CD4-positive, alpha-beta T cell treated with Interleukin-1 beta for 1 hour (primary cell): ENCODE measurements around the gene PPRC1.

ENCODE experiments used
- DNase-seq, 2 donors: peaks; one replicate each; pipeline ENCODE4 v3.0.0-alpha.2; 2020 to 2022

PPRC1 gene

DNA sequence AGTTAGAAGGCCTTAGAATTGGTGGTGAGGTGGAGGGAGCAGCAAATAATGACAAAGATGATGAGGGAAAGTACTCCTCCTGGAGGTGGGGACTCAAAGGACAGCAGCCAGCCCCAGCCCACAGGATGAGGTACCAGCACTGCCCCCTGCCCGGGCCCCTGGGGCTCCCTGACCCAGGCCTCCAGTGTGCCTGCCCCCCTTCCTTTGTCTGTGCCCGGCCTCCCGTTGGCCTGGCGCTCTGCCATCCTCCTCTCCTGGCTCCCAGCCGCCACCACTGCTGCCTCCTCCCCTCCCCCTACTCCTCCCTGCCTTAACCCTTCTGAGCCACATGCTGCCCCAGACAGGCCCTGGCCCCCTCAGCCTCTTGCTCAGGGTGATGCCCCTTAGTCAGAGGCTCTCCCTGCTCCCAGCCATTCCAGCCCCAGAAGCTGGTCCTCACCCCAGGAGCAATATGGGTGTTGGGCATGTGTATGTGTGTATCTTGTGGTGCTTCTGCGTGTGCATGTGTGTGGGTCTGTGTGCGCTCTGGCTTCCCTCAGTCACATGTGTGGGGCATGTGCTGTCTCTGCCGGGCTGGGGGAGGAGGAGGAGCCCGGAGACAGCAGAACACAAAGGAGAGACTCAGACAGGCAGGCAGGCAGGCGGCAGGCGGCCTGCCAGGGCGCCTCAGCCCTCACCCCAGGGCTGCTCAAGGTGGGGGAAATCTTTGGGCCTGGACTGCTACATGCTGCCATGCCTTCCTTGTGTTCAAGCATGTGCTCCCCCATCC, 15.3 kb upstream of the PPRC1 start:
- DNase-seq = peak; percentile 63 to 65

DNA sequence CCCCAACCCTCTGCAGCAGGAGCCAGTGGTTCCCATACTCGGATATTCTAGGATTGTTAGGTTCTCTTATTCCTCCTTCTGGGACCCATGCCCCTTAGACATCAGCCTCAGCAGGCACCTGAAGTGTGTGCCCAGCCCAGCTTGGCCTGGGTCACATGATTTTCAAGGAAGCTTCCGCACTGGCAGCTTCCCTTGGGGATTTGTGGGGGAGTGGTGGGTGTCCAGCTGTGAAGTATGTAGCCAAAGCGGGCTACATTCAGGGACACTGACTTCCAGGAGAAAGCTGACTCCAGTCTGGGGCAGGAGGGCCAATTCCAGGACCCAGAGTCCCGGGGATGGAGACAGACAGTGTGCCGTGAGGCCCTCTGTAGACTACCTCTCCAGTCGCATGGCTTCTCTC, 14.0 kb upstream of the PPRC1 start:
- DNase-seq = peak in 1 of 2 donors; percentile 33

DNA sequence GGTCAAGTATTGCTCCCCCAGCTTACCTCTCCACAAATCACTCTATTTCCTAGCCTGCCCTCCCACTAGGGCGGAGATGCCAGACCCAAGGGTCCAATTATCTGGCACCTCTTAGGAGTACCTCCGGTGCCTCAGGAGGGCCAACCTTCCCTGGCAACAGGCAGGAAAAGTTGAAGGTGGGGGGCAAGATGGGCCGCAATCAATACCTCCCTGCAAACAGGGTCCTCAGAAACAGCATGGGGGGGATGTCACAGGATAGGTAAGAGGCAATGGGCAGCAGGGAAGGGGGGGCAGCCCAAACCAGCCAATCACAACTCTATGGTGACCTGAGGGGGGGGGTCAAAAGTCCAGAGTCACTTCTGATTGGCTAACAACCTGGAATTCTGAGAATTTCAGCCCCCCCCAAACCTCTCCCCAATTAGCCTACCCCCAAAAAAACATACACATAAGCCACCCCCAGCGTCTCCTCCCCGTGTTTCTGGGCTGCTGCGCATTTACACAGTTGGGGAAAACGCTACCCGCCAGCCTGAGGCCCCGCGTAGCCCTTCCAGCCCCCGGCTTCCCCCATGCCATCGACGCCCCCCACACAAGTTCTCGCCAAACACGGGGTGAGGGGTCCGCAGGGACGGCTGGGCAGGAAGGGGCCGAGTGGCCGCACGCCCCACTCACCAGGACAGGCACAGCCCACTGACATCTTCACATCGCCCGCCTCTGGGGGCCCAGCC, 13.3 kb upstream of the PPRC1 start:
- peak; percentile 67 to 68 for DNase-seq

DNA sequence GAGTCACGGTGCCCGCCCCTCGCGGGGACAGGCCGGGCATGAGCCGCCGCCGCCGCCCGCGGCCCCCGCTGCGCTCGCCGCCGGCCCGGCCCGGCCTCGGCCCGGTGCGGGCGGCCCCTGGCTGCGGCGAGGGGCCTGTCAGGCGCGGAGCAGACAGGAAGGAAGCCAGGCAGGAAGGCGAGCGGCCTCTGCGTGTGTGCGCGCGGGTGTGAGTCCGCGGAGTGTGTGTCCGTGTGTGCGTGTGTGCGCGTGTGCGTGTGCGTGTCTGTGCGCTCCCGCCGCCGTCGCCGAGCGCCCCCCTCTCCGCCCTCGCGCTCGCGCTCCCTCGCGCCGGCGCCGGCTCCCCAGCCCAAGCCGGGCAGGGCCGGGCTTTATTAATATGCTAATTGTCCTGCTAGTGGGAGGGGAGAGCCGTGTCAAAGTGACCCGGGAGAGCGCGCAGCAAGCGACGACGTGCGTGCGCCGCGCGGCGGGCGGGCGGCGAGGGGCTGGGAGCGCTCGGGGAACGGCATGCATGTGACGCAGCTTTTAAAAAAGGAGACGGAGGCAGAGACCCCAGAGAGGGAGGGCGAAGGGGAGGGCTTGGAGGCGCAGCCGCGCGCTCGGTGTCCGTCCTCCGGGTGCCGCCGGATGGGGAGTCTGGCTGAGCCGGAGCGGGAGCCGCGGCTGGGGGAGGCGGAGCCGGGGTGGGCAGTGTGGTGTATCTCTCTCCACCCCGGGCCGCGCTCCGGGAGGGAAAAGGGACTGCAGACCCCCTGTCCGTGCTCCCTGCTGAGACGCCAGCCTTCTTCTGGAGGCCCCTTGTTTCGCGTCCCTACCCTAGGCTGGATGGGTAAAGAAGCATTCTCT, 12.5 kb upstream of the PPRC1 start, which contains the start of gene LDB1:
TSS of gene LDB1 (minus strand) at position 227 of the 849 bp plus-strand sequence. CDS start 258 bp downstream, outside the sequence.
- peak; percentile 79 to 83 for DNase-seq

DNA sequence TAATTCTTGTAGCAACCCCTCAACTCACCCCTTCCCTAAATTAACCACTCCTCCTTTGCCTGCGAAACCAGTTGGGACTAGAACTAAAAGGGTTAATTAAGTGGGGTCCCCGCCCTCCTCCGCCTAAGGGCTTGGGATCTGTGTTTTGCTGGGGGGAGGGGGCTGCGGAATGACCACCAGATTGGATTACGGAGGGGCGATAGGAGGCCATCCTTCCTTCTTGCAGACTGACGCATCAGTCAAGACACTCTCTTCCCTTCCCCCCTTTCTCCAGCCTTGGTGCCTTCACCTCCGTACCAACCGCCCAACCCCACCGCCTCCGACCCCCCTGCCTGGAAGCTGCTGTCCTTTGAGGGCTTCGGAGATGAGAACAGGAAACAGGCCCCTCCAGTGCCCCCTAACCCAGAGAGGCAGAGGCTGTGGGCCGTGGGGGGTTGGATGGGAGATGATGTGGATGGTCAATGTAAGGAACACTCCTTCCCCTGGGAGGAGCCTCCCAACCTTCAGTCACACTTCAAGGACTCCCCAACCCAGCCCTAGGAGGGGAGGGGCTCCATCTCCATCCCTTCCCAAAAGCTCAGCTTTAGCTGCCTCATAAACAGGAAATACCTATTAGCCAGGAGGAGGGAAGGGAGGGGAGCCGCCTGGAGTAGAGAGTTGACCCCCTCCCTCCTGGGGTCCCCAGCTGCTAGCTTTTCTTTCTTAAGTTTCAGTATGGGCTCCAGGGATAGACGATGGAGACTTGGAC, 11.7 kb upstream of the PPRC1 start:
- peak; percentile 8 to 22 for DNase-seq

DNA sequence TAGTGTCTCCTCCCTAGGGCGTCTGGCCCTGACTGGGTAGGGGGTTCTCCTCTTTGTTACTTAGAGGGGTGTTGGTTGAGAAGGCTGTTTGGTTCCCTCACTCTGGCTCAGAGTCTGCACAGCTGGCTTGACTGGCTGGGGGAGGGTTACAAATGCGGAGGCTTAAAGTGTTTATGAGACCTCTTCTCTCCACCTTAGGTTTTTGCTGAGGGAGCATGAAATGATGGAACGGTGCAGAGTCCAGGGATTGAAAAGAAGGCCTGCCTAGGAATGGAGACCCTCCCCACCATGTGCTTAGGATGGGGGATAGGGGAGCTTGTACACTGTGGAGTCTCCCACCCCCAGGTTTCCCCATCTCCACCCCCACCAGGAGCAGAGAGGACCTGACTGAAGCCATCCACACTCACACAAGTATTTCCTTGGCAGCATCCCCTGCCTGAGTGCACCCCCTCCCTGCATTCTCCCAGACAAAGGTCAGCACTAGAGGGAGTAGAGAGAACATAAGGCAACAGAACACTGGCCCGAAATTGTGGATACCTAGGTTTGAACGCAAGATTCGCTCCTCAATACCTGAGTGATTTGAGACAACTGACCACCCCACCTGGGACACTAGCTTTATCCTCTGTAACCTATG, 11.0 kb upstream of the PPRC1 start:
- no peak for DNase-seq

DNA sequence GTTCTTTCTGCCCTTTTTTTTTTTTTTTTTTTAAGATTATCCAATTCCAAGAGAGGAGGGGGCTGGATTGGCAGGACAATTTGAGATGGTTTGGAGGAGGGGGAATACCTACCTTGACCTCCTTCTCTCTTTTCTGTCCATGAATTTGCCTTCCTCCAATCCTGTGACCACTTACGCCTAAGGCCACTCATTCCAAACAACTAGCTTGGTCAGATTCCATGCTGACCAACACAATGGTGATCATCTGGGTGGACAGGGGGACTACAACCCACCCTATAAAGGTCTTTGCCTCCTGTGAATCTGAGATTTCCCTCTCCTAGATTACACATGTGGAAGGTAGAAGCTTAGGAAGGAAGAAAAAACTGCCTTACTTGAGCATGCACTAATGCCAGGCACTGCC, 10.4 kb upstream of the PPRC1 start:
- DNase-seq = no peak

DNA sequence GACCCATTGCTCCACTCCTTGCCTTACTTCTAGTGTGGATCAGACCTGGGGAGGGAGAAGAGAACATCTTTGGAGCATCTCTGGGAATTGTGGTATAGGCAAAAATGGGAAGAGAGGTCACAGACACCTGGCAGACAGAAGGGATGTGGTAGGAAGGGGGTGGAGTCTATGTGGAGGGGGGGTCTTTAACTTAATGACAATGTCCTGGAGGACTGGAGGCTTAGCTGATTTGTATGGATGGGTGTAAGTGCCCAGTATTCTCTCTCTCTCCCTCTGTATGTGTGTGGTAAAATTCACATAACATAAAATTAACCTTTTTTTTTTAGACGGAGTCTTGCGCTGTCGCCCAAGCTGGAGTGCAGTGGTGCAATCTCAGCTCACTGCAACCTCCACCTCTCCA, 9.6 kb upstream of the PPRC1 start:
- DNase-seq = no peak

DNA sequence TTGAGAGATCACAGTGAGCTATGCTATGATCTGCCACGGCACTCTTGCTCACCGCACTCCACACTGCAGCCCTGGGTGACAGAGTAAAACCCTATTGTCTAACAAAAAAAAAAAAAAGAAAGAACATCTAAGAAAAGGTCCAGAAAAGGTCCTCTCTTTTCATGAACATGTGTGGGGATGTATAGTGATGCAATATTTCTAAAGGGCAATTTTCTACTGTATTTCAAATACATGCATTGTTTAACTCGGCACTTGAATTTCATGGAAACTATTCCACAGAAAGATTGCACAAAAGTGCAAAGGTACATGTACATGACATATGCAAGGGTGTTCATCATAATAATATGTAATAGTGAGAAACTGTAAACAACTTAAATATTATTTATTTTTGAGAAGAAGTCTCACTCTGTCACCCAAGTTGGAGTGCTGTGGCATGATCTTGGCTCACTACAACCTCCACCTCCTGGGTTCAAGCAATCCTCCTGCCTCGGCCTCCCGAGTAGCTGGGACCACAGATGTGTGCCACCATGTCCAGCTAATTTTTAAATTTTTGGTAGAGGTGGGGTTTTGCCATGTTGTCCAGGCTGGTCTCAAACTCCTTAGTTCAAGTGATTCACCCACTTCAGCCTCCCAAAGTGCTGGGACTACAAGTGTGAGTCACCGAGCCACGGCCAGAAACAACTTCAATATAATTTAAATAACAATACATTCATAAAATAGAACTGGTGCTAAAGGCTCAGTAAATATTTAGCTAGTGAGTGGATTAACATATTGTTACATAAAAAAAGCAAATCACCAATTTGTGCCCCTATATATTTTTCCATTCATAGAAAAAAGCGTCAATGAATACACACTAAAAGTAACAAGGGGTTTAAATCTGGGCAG, 1.3 kb upstream of the PPRC1 start:
- no peak for DNase-seq

DNA sequence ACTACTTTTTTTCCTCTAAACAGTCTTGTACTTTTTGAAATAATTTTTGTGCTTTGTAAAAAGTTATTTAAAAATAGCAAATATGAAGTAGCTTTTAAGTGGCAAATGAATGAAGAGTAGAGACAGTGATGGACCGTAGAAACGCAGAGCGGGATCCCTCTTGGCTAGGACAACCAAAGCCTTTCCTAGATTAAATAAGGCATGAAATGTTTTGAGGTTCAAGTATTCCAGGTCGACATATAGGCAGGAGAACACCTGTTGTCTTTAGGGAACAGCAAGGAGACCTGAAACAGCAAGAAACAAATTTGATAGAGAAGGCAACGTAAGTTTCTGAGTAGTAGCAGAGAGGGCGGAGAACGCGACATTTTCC, 662 bp upstream of the PPRC1 start:
- DNase-seq = no peak

DNA sequence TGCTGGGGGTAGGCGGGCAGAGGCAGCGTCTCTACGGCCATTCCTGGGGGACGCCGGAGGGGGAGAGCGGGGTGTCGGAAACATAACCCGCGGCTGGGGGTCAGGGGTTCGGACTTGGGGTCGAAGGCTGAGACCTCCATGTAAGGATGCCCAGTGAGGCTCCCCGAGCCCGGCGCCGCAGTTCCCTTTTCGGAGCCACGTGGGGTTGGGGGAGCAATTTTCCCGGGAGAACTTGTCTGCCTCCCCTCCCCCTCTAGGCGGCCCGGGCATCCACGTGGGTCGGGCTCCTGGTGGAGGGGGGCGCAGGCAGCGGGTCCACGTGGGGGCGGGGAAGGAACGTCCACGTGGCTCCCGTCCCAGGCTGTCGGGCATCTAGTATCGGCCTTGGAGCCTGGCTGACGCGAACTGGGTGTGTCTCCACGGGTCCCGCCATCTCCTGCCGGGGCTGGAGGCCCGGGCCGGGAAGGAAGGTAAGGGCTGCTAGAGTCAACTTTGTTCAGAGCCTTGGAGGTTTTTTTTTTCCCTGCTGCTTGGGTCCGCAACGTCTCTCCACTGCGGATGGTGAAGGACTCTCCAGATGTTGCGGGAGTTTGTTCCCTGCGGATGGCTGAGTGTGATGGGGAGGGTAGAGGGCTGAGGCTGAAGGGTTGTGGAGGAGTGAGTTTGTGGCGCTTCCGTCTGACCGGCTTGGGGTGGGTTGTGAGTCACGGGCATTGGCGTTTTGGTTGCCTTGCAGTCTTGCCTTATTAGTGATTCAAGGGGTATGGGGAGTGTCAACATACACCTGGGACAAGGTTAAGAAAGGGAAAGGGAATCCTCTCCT, 744 bp downstream of the PPRC1 start:
- peak; percentile 49 to 52 for DNase-seq

DNA sequence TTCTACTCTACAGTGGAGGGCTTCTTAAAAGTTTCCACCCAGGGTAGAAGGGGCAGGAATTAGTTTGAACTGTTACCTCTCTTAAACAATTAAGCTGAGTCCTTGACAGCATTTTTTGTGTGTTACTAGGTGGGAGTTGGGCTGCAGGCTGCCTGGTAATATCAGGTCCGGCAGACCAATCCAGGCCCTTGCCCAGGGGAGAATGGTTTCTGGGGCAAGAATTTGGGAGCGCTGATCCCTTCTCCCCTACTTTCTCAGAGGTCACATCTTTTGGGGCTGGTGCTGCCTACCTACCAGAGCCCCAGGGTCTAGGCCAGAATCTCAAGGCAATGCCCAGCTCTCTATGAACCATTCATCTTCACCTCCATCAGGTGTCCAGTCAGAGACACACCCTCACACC, 1.6 kb downstream of the PPRC1 start:
- no peak for DNase-seq

DNA sequence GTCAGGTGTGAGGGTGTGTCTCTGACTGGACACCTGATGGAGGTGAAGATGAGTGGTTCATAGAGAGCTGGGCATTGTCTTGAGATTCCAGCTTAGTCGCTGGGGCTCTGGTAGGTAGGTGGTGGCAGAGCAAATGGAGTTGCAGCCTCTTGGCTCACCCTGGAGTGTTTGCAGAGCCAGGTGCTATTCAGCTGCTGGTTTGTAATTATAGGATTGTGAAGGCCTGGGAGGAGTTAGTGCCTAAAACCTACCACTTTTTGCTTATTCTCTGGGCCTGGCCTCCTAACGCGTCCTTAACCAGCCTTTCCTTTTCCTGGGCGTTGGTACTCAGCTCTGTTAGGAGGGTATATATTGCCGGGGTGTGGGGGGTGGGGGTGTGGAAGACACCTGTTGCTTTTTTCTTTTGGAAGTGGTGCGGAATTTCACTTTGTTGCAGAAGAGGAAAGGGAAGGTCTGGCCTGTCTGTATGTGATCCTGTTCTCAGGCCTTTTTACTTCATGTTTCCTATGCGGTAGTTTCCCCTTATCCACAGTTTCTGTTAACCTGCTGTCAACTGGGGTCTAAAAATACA, 3.2 kb downstream of the PPRC1 start:
- DNase-seq = no peak

DNA sequence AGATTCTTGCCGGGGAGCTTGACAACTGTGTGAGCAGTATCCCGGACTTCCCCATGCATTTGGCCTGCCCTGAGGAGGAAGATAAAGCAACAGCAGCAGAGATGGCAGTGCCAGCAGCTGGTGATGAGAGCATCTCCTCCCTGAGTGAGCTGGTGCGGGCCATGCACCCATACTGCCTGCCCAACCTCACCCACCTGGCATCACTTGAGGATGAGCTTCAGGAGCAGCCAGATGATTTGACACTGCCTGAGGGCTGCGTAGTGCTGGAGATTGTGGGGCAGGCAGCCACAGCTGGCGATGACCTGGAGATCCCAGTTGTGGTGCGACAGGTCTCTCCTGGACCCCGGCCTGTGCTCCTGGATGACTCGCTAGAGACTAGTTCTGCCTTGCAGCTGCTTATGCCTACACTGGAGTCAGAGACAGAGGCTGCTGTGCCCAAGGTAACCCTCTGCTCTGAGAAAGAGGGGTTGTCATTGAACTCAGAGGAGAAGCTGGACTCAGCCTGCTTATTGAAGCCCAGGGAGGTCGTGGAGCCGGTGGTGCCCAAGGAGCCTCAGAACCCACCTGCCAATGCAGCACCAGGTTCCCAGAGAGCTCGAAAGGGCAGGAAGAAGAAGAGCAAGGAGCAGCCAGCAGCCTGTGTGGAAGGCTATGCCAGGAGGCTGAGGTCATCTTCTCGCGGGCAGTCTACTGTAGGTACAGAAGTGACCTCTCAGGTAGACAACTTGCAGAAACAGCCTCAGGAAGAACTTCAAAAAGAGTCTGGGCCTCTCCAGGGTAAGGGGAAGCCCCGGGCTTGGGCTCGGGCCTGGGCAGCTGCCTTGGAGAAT, 6.7 kb downstream of the PPRC1 start:
- DNase-seq = no peak

DNA sequence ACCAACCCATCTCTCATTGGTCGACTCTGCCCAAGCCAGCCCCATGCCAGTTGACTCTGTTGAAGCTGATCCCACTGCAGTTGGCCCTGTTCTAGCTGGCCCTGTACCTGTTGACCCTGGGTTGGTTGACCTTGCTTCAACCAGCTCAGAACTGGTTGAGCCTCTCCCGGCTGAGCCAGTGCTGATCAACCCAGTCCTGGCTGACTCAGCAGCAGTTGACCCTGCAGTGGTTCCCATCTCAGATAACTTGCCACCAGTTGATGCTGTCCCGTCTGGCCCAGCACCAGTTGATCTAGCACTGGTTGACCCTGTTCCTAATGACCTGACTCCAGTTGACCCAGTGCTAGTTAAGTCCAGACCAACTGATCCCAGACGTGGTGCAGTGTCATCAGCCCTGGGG, 7.4 kb downstream of the PPRC1 start:
- DNase-seq = no peak

DNA sequence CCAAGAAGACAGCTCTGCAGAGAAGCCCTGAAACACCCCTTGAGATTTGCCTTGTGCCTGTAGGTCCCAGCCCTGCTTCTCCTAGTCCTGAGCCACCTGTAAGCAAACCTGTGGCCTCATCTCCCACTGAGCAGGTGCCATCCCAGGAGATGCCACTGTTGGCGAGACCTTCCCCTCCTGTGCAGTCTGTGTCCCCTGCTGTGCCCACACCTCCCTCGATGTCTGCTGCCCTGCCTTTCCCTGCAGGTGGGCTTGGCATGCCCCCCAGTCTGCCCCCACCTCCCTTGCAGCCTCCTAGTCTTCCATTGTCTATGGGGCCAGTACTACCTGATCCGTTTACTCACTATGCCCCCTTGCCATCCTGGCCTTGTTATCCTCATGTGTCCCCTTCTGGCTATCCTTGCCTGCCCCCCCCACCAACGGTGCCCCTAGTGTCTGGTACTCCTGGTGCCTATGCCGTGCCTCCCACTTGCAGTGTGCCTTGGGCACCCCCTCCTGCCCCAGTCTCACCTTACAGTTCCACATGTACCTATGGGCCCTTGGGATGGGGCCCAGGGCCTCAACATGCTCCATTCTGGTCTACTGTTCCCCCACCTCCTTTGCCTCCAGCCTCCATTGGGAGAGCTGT, 8.2 kb downstream of the PPRC1 start:
- no peak for DNase-seq

DNA sequence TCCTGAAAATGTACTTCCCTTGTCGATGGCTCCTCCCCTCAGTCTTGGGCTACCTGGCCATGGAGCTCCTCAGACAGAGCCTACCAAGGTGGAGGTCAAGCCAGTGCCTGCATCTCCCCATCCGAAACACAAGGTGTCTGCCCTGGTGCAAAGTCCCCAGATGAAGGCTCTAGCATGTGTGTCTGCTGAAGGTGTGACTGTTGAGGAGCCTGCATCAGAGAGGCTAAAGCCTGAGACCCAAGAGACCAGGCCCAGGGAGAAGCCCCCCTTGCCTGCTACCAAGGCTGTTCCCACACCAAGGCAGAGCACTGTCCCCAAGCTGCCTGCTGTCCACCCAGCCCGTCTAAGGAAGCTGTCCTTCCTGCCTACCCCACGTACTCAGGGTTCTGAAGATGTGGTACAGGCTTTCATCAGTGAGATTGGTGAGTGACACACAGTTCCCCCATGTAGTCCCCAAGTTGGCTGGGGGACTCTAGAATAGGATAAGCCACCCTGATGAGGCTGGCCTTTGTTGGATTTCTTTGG, 8.8 kb downstream of the PPRC1 start:
- DNase-seq = no peak

DNA sequence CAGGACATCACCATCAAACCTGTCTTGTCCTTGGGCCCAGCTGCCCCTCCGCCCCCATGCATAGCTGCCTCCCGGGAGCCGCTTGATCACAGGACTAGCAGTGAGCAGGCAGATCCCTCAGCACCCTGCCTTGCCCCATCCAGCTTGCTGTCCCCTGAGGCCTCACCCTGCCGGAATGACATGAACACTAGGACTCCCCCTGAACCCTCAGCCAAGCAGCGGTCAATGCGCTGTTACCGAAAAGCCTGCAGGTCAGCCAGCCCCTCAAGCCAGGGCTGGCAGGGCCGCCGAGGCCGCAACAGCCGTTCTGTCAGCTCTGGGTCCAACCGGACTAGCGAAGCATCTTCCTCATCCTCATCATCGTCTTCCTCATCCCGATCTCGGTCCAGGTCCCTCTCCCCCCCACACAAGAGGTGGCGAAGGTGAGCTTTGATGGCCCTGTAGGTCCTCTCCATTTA, 14.2 kb downstream of the PPRC1 start:
- no peak for DNase-seq
